H9 (cell line): Measurements from ENCODE around the gene PEX16. TPM values are rescaled to one million over a fixed set of nuclear protein-coding genes. Genes with fewer than 3 reads are reported as not detected.

ENCODE experiments used
- DNase-seq: peaks from one replicate; pipeline ENCODE4 v3.0.0-alpha.2; 2017
- H2AFZ ChIP-seq: one replicate; pipeline ENCODE4 v1.6.1; 2013; ENCODE audit warnings: mild to moderate bottlenecking, low read length, control low read depth, moderate library complexity
- H2AK5ac ChIP-seq: 2 replicates; pipeline ENCODE4 v1.6.1; 2013; ENCODE audit warnings: low read length, control low read depth, mixed read lengths; ENCODE audit not compliant: insufficient read length
- H2BK120ac ChIP-seq: one replicate; pipeline ENCODE4 v1.6.1; 2013; ENCODE audit warnings: low read depth, mild to moderate bottlenecking, low read length, control low read depth, inconsistent platforms; ENCODE audit not compliant: poor library complexity, severe bottlenecking
- H2BK12ac ChIP-seq: 2 replicates; pipeline ENCODE4 v1.6.1; 2013; ENCODE audit warnings: low read length, control low read depth, mixed read lengths, low read depth; ENCODE audit not compliant: insufficient read length
- H2BK15ac ChIP-seq: 2 replicates; pipeline ENCODE4 v1.6.1; 2013; ENCODE audit warnings: low read depth, low read length, control low read depth
- H2BK20ac ChIP-seq: one replicate; pipeline ENCODE4 v1.6.1; 2013; ENCODE audit warnings: low read depth, mild to moderate bottlenecking, low read length, control low read depth, inconsistent platforms; ENCODE audit not compliant: poor library complexity, severe bottlenecking
- H2BK5ac ChIP-seq: 2 replicates; pipeline ENCODE4 v1.6.1; 2013; ENCODE audit warnings: low read length, control low read depth, mixed read lengths; ENCODE audit not compliant: insufficient read length
- H3K14ac ChIP-seq: 2 replicates; pipeline ENCODE4 v1.6.1; 2013; ENCODE audit warnings: low read length, control low read depth; ENCODE audit not compliant: insufficient read depth
- H3K18ac ChIP-seq: 2 replicates; pipeline ENCODE4 v1.6.1; 2013; ENCODE audit warnings: low read depth, mild to moderate bottlenecking, mixed read lengths, low read length, control low read depth; ENCODE audit not compliant: insufficient read length
- H3K23ac ChIP-seq: 2 replicates; pipeline ENCODE4 v1.6.1; 2013; ENCODE audit warnings: low read length, control low read depth, mixed read lengths, low read depth; ENCODE audit not compliant: insufficient read length
- H3K23me2 ChIP-seq: 2 replicates; pipeline ENCODE4 v1.6.1; 2013; ENCODE audit warnings: low read depth, mild to moderate bottlenecking, mixed read lengths, low read length, control low read depth; ENCODE audit not compliant: insufficient read length, poor library complexity, severe bottlenecking
- H3K27ac ChIP-seq: 2 replicates; pipeline ENCODE4 v1.5.1; 2013; ENCODE audit warnings: low read length, control low read depth, mixed read lengths, low read depth; ENCODE audit not compliant: insufficient read length
- H3K27me3 ChIP-seq: 2 replicates; pipeline ENCODE4 v1.6.1; 2013; ENCODE audit warnings: low read length, control low read depth, inconsistent platforms; ENCODE audit not compliant: insufficient read depth
- H3K4ac ChIP-seq: 2 replicates; pipeline ENCODE4 v1.6.1; 2013; ENCODE audit warnings: low read depth, mild to moderate bottlenecking, control low read depth, inconsistent platforms, low read length, moderate library complexity
- H3K4me1 ChIP-seq: 2 replicates; pipeline ENCODE4 v1.6.1; 2013; ENCODE audit warnings: low read length, control low read depth, inconsistent platforms; ENCODE audit not compliant: insufficient read depth
- H3K4me2 ChIP-seq: 2 replicates; pipeline ENCODE4 v1.6.1; 2013; ENCODE audit warnings: low read length, control low read depth, mixed read lengths; ENCODE audit not compliant: insufficient read length, insufficient read depth
- H3K56ac ChIP-seq: 2 replicates; pipeline ENCODE4 v1.6.1; 2013; ENCODE audit warnings: low read depth, mild to moderate bottlenecking, mixed read lengths, low read length, control low read depth; ENCODE audit not compliant: insufficient read length
- H3K79me1 ChIP-seq: 2 replicates; pipeline ENCODE4 v1.6.1; 2013; ENCODE audit warnings: low read depth, mild to moderate bottlenecking, moderate library complexity, low read length, control low read depth, inconsistent platforms; ENCODE audit not compliant: insufficient read depth, poor library complexity, severe bottlenecking
- H3K79me2 ChIP-seq: 2 replicates; pipeline ENCODE4 v1.6.1; 2013; ENCODE audit warnings: low read length, control low read depth, inconsistent platforms; ENCODE audit not compliant: insufficient read depth
- H3K9ac ChIP-seq: 2 replicates; pipeline ENCODE4 v1.6.1; 2013; ENCODE audit warnings: low read length, control low read depth, mixed read lengths; ENCODE audit not compliant: insufficient read length; ENCODE audit errors: extremely low read depth
- H3K9me3 ChIP-seq: one replicate; pipeline ENCODE4 v1.6.1; 2013; ENCODE audit warnings: low read depth, low read length, inconsistent platforms; ENCODE audit not compliant: control insufficient read depth
- H3T11ph ChIP-seq: one replicate; pipeline ENCODE4 v1.6.1; 2013; ENCODE audit warnings: mild to moderate bottlenecking, low read length, control low read depth, inconsistent platforms
- H4K20me1 ChIP-seq: one replicate; pipeline ENCODE4 v1.6.1; 2013; ENCODE audit not compliant: control insufficient read depth, insufficient read length, insufficient read depth
- H4K5ac ChIP-seq: 2 replicates; pipeline ENCODE4 v1.6.1; 2013; ENCODE audit warnings: low read depth, mild to moderate bottlenecking, mixed read lengths, low read length, control low read depth; ENCODE audit not compliant: insufficient read length
- H4K8ac ChIP-seq: replicated peaks from 2 replicates; pipeline ENCODE4 v1.6.1; 2013; ENCODE audit warnings: low read length, control low read depth, mixed read lengths, low read depth; ENCODE audit not compliant: insufficient read length
- H4K91ac ChIP-seq: 2 replicates; pipeline ENCODE4 v1.6.1; 2013; ENCODE audit warnings: low read depth, mild to moderate bottlenecking, moderate library complexity, mixed read lengths, low read length, control low read depth; ENCODE audit not compliant: insufficient read length
- H3K27ac Mint-ChIP-seq, 3 experiments: 2 replicates in 2 of 3; 3 replicates in 1 of 3; pipeline ENCODE4 v1.8.0; 2020 to 2021; ENCODE audit warnings: mixed read lengths in 3 of 3, mild to moderate bottlenecking in 1 of 3, moderate library complexity in 1 of 3
- H3K27me3 Mint-ChIP-seq: 2 replicates; pipeline ENCODE4 v1.8.0; 2021; ENCODE audit warnings: low read depth, mild to moderate bottlenecking, moderate library complexity, mixed read lengths
- H3K36me3 Mint-ChIP-seq, 3 experiments: 2 replicates in 2 of 3; 3 replicates in 1 of 3; pipeline ENCODE4 v1.8.0; 2020 to 2021; ENCODE audit warnings: low read depth in 3 of 3, mixed read lengths in 3 of 3; ENCODE audit not compliant: insufficient read depth in 1 of 3
- H3K4me1 Mint-ChIP-seq, 2 experiments: 2 replicates each; pipeline ENCODE4 v1.8.0; 2020; ENCODE audit warnings: mixed read lengths in 2 of 2
- H3K4me3 Mint-ChIP-seq, 2 experiments: 2 replicates in 1 of 2; 3 replicates in 1 of 2; pipeline ENCODE4 v1.8.0; 2020 to 2021; ENCODE audit warnings: mild to moderate bottlenecking in 2 of 2, mixed read lengths in 2 of 2, moderate library complexity in 1 of 2
- H3K9me3 Mint-ChIP-seq, 2 experiments: 2 replicates in 1 of 2; 3 replicates in 1 of 2; pipeline ENCODE4 v1.8.0; 2020; ENCODE audit warnings: mild to moderate bottlenecking in 2 of 2, mixed read lengths in 2 of 2, moderate library complexity in 1 of 2
- CTCF ChIP-seq: fragments of 200-600 bp; sonication (generic); conservative IDR thresholded peaks from 3 replicates; pipeline ENCODE4 v1.8.0; 2021; ENCODE audit warnings: antibody characterized with exemption, mild to moderate bottlenecking
- WGBS: extraction: QIAGEN DNeasy Blood & Tissue Kit; methylation state at CpG from one replicate; pipeline ENCODE4 v1.1.7; 2013; ENCODE audit warnings: missing lambda C conversion rate, low lambda C conversion rate, mixed read lengths; ENCODE audit not compliant: insufficient read length; ENCODE audit errors: extremely low coverage; 5-methylcytosine and 5-hydroxymethylcytosine counted together
- total RNA-seq: library from RNA; stranded (reverse); gene quantifications from 2 replicates; pipeline ENCODE4 v1.2.1, GENCODE V29; 2021

PEX16 gene
- total RNA-seq, 1 experiment from 2014 or later, result 30.8 TPM

- Mint-ChIP-seq H3K4me3 (no peak overlapping the region), H3K36me3 (peaks cover 3 to 43% (median 41%) of the 10 kb centered on the region in 3 experiments), H3K27ac (no peak overlapping the region), H3K4me1 (peaks cover 4 to 5% of the 10 kb centered on the region in 2 experiments), H3K9me3 (no peaks in the 10 kb centered on the region), H3K27me3 (no peaks in the 10 kb centered on the region)
- H2BK5ac ChIP-seq, result no peak overlapping the region
- H3K79me1 ChIP-seq, result no peaks in the 10 kb centered on the region
- no peak overlapping the region for H3K18ac ChIP-seq
- H3K4me2 ChIP-seq, result no peak overlapping the region
- H3K9me3 ChIP-seq, result no peaks in the 10 kb centered on the region
- H3K23ac ChIP-seq, result no peak overlapping the region
- H4K8ac ChIP-seq, result no peak overlapping the region
- H4K20me1 ChIP-seq, result no peaks in the 10 kb centered on the region
- H3K27me3 ChIP-seq, result no peaks in the 10 kb centered on the region
- WGBS, result no CpG with 5 or more reads among the region's 12 CpGs
- no peak overlapping the region for H3K56ac ChIP-seq
- H4K5ac ChIP-seq, result no peak overlapping the region
- no peak overlapping the region for H3K4ac ChIP-seq
- no peak overlapping the region for H2BK12ac ChIP-seq
- H3K4me1 ChIP-seq, result no peaks in the 10 kb centered on the region
- H3K79me2 ChIP-seq, result no peaks in the 10 kb centered on the region
- no peak overlapping the region for H2BK120ac ChIP-seq
- H4K91ac ChIP-seq, result no peak overlapping the region
- no peak overlapping the region for H3T11ph ChIP-seq
- no peak overlapping the region for H2BK15ac ChIP-seq
- H2BK20ac ChIP-seq, result no peak overlapping the region
- no peak overlapping the region for H3K9ac ChIP-seq
- no peak overlapping the region for H2AK5ac ChIP-seq
- H3K14ac ChIP-seq, result no peak overlapping the region
- no peaks in the 10 kb centered on the region for H3K23me2 ChIP-seq
- H3K27ac ChIP-seq, result no peak overlapping the region
- H2AFZ ChIP-seq, result no peak overlapping the region
- TF ChIP-seq CTCF, result no peak
- DNase-seq, result no peak
Observed at GRCh38 chr11:45869551-45869950, 48.1 kb downstream of the PEX16 start.
